ENCODE measurements around the gene ZMIZ1. TPM values are rescaled to one million over a fixed set of nuclear protein-coding genes. Genes with fewer than 3 reads are reported as not detected.

Gene ZMIZ1
- total and polyA plus RNA-seq, 5 donors from 2014 or later, result 1.5 to 34.8 (median 2.2) TPM

GRCh38 chr10:79060641-79061255 lies 8.0 kb upstream of the ZMIZ1 start:
- peaks cover 7% of the 10 kb centered on the region for H3K27me3 Mint-ChIP-seq
- no peaks in the 10 kb centered on the region for H3K36me3 Mint-ChIP-seq
- DNase-seq, result no peak
- Histone ChIP-seq H3K27me3 (ENCODE audit: control insufficient read depth, insufficient read depth, low read length) (no peaks in the 10 kb centered on the region), H3K27ac (ENCODE audit: insufficient read depth, low read length, poor library complexity, severe bottlenecking) (no peak overlapping the region), H3K4me3 (ENCODE audit: low read depth, low read length) (no peak overlapping the region), H3K36me3 (ENCODE audit: control insufficient read depth, insufficient read depth, low read length) (no peaks in the 10 kb centered on the region), H3K4me1 (ENCODE audit: control insufficient read depth, insufficient read depth, low read length, poor library complexity, severe bottlenecking) (peaks cover 23% of the 10 kb centered on the region), H3K9me3 (ENCODE audit: control insufficient read depth in 2 of 2, low read length in 2 of 2) (no peaks in the 10 kb centered on the region)
- ATAC-seq (ENCODE audit: low read depth in 2 of 2), result no peak
- no peak overlapping the region for H3K4me3 Mint-ChIP-seq
- H3K4me1 Mint-ChIP-seq, result peaks cover 0 to 33% (median 22%) of the 10 kb centered on the region in 4 donors
- H3K27ac Mint-ChIP-seq, result no peak overlapping the region
- no peaks in the 10 kb centered on the region for H3K9me3 Mint-ChIP-seq

DNA sequence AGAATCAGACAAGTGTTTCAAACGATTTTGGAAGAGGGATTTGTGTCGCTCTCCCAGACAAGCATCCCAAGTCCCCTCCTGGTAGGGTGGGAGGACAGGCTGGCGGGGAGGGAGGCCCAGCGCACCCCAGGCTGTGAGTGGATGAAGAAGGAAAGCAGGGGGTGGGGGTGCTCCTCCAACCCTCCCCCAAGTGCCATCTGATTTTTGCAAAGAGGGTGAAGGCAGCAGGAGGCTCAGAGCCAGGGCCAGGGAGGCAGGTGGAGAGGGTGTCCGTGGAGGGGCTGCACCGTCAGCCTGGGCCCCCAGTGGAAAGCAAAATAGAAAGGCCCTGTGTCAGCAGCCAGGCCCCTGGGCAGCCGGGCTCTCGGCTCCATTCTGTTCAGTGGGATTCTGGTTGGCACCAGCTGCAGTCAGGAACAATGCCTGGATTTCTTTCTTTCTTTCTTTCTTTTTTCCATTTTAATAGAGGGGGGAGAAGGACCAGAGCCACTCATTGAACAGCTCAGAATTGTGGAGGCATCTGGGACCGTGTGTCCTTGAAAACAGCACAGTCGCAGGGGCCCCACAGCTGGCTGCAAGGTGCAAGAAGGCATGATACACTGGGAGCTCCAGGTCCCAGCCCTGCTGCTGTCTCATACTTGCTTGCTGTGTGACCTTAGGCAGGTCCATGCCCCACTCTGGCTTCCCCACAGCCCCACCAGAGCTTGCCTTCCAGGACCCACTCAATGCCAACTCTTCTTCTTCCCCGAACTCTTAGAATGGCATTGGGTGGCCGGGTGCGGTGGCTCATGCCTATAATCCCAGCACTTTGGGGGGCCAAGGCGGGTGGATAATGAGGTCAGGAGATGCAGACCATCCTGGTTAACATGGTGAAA lies 7.1 kb upstream of the ZMIZ1 start:
- DNase-seq (no peak), ATAC-seq (ENCODE audit: low read depth in 2 of 2) (no peak)
- peak overlapping the region in 2 of 3 donors; percentile 25 to 43 for H3K27ac Mint-ChIP-seq
- no peak overlapping the region for H3K4me3 Mint-ChIP-seq
- Histone ChIP-seq H3K27me3 (ENCODE audit: control insufficient read depth, insufficient read depth, low read length) (no peaks in the 10 kb centered on the region), H3K9me3 (ENCODE audit: control insufficient read depth in 2 of 2, low read length in 2 of 2) (no peaks in the 10 kb centered on the region), H3K4me3 (ENCODE audit: low read depth, low read length) (no peak overlapping the region), H3K36me3 (ENCODE audit: control insufficient read depth, insufficient read depth, low read length) (no peaks in the 10 kb centered on the region), H3K4me1 (ENCODE audit: control insufficient read depth, insufficient read depth, low read length, poor library complexity, severe bottlenecking) (peaks cover 32% of the 10 kb centered on the region), H3K27ac (ENCODE audit: insufficient read depth, low read length, poor library complexity, severe bottlenecking) (no peak overlapping the region)
- H3K27me3 Mint-ChIP-seq, result peaks cover 7% of the 10 kb centered on the region
- no peaks in the 10 kb centered on the region for H3K36me3 Mint-ChIP-seq
- peaks cover 0 to 42% (median 25%) of the 10 kb centered on the region in 4 donors for H3K4me1 Mint-ChIP-seq
- no peaks in the 10 kb centered on the region for H3K9me3 Mint-ChIP-seq

- Mint-ChIP-seq H3K27me3 (peaks cover 7% of the 10 kb centered on the region), H3K4me1 (peaks cover 0 to 51% (median 30%) of the 10 kb centered on the region in 4 donors), H3K36me3 (no peaks in the 10 kb centered on the region), H3K9me3 (peaks cover 0 to 2% (median 0%) of the 10 kb centered on the region in 7 donors), H3K4me3 (peak overlapping the region in 1 of 4 donors; percentile 20), H3K27ac (peak overlapping the region; percentile 54 to 90 (median 65))
- Histone ChIP-seq H3K4me3 (ENCODE audit: low read depth, low read length) (no peak overlapping the region), H3K27ac (ENCODE audit: insufficient read depth, low read length, poor library complexity, severe bottlenecking) (no peak overlapping the region), H3K9me3 (ENCODE audit: control insufficient read depth in 2 of 2, low read length in 2 of 2) (no peaks in the 10 kb centered on the region), H3K4me1 (ENCODE audit: control insufficient read depth, insufficient read depth, low read length, poor library complexity, severe bottlenecking) (peaks cover 37% of the 10 kb centered on the region), H3K36me3 (ENCODE audit: control insufficient read depth, insufficient read depth, low read length) (no peaks in the 10 kb centered on the region), H3K27me3 (ENCODE audit: control insufficient read depth, insufficient read depth, low read length) (no peaks in the 10 kb centered on the region)
- no peak for DNase-seq
- ATAC-seq (ENCODE audit: low read depth in 2 of 2), result no peak
Measured at GRCh38 chr10:79063071-79063491, 5.7 kb upstream of the ZMIZ1 start.

- no peak overlapping the region for H3K4me3 ChIP-seq (ENCODE audit: low read depth, low read length)
- no peaks in the 10 kb centered on the region for H3K9me3 ChIP-seq (ENCODE audit: control insufficient read depth in 2 of 2, low read length in 2 of 2)
- peaks cover 0 to 2% (median 0%) of the 10 kb centered on the region in 7 donors for H3K9me3 Mint-ChIP-seq
- H3K4me1 Mint-ChIP-seq, result peaks cover 0 to 52% (median 30%) of the 10 kb centered on the region in 4 donors
- H3K4me1 ChIP-seq (ENCODE audit: control insufficient read depth, insufficient read depth, low read length, poor library complexity, severe bottlenecking), result peaks cover 43% of the 10 kb centered on the region
- DNase-seq (peak in 2 of 3 donors; percentile 29 to 78), ATAC-seq (ENCODE audit: low read depth in 2 of 2) (no peak)
- H3K27ac Mint-ChIP-seq, result peak overlapping the region; percentile 6 to 85 (median 65)
- H3K27me3 ChIP-seq (ENCODE audit: control insufficient read depth, insufficient read depth, low read length), result no peaks in the 10 kb centered on the region
- H3K36me3 Mint-ChIP-seq, result no peaks in the 10 kb centered on the region
- peaks cover 14% of the 10 kb centered on the region for H3K27me3 Mint-ChIP-seq
- H3K36me3 ChIP-seq (ENCODE audit: control insufficient read depth, insufficient read depth, low read length), result no peaks in the 10 kb centered on the region
- peak overlapping the region; percentile 54 to 76 (median 68) for H3K4me3 Mint-ChIP-seq
- H3K27ac ChIP-seq (ENCODE audit: insufficient read depth, low read length, poor library complexity, severe bottlenecking), result peak overlapping the region; percentile 34
Measured at GRCh38 chr10:79063661-79064492, 4.9 kb upstream of the ZMIZ1 start.

GRCh38 chr10:79065091-79065551 lies 3.6 kb upstream of the ZMIZ1 start:
- H3K27ac Mint-ChIP-seq, result peak overlapping the region; percentile 65 to 81 (median 76)
- Histone ChIP-seq H3K4me1 (ENCODE audit: control insufficient read depth, insufficient read depth, low read length, poor library complexity, severe bottlenecking) (peaks cover 43% of the 10 kb centered on the region), H3K27ac (ENCODE audit: insufficient read depth, low read length, poor library complexity, severe bottlenecking) (peak overlapping the region; percentile 14)

DNA sequence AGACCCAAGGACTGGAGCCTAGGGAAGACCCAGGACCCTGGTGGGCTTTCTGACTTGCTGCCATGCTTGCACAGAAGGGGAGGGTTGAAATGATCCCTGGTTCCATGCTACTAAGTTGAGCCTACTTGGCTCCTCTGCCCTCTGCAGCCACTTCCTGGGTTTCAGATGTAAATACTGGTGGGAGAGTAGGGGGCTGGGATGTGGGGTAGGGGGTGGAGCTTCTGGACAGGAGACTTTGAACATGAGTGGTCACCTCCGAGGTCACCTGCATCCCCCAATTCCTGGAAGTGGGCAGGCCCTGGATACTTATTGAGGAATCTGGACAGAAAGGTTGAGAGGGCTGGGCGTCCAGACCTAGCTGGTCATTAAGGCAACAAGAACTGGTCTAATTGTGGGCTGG lies 2.9 kb upstream of the ZMIZ1 start:
- ATAC-seq (ENCODE audit: low read depth in 2 of 2) (no peak), DNase-seq (no peak)
- H3K36me3 Mint-ChIP-seq, result no peaks in the 10 kb centered on the region
- no peaks in the 10 kb centered on the region for H3K27me3 ChIP-seq (ENCODE audit: control insufficient read depth, insufficient read depth, low read length)
- H3K27ac Mint-ChIP-seq, result peak overlapping the region in 2 of 3 donors; percentile 65 to 81
- H3K4me1 ChIP-seq (ENCODE audit: control insufficient read depth, insufficient read depth, low read length, poor library complexity, severe bottlenecking), result peaks cover 47% of the 10 kb centered on the region
- H3K9me3 ChIP-seq (ENCODE audit: control insufficient read depth in 2 of 2, low read length in 2 of 2), result no peaks in the 10 kb centered on the region
- H3K27me3 Mint-ChIP-seq, result peaks cover 11% of the 10 kb centered on the region
- no peak overlapping the region for H3K4me3 ChIP-seq (ENCODE audit: low read depth, low read length)
- H3K27ac ChIP-seq (ENCODE audit: insufficient read depth, low read length, poor library complexity, severe bottlenecking), result peak overlapping the region; percentile 81
- H3K9me3 Mint-ChIP-seq, result peaks cover 0 to 2% (median 0%) of the 10 kb centered on the region in 7 donors
- no peaks in the 10 kb centered on the region for H3K36me3 ChIP-seq (ENCODE audit: control insufficient read depth, insufficient read depth, low read length)
- H3K4me1 Mint-ChIP-seq, result peaks cover 0 to 55% (median 32%) of the 10 kb centered on the region in 4 donors
- peak overlapping the region; percentile 78 to 95 (median 92) for H3K4me3 Mint-ChIP-seq

More at GRCh38 chr10:79065091-79065551, 3.6 kb upstream of the ZMIZ1 start:
- H3K9me3 ChIP-seq (ENCODE audit: control insufficient read depth in 2 of 2, low read length in 2 of 2), result no peaks in the 10 kb centered on the region
- no peaks in the 10 kb centered on the region for H3K36me3 ChIP-seq (ENCODE audit: control insufficient read depth, insufficient read depth, low read length)
- no peaks in the 10 kb centered on the region for H3K27me3 ChIP-seq (ENCODE audit: control insufficient read depth, insufficient read depth, low read length)
- ATAC-seq (ENCODE audit: low read depth in 2 of 2) (no peak), DNase-seq (no peak)
- Mint-ChIP-seq H3K4me1 (peaks cover 0 to 55% (median 32%) of the 10 kb centered on the region in 4 donors), H3K27me3 (peaks cover 11% of the 10 kb centered on the region), H3K9me3 (peaks cover 0 to 2% (median 0%) of the 10 kb centered on the region in 7 donors), H3K36me3 (no peaks in the 10 kb centered on the region), H3K4me3 (peak overlapping the region in 3 of 4 donors; percentile 66 to 95 (median 95))
- H3K4me3 ChIP-seq (ENCODE audit: low read depth, low read length), result no peak overlapping the region

Data from CD4-positive, CD25-positive, alpha-beta regulatory T cell (primary cell).